GM21723 (cell line): Measurements from ENCODE around the gene RBMS1.

Experiments used
- ATAC-seq: cut with Tn5 transposase; IDR thresholded peaks from one replicate; pipeline ENCODE4 v1.9.1; 2021; ENCODE audit warnings: mild to moderate bottlenecking, moderate library complexity; ENCODE audit not compliant: unreplicated experiment

The RBMS1 gene

DNA sequence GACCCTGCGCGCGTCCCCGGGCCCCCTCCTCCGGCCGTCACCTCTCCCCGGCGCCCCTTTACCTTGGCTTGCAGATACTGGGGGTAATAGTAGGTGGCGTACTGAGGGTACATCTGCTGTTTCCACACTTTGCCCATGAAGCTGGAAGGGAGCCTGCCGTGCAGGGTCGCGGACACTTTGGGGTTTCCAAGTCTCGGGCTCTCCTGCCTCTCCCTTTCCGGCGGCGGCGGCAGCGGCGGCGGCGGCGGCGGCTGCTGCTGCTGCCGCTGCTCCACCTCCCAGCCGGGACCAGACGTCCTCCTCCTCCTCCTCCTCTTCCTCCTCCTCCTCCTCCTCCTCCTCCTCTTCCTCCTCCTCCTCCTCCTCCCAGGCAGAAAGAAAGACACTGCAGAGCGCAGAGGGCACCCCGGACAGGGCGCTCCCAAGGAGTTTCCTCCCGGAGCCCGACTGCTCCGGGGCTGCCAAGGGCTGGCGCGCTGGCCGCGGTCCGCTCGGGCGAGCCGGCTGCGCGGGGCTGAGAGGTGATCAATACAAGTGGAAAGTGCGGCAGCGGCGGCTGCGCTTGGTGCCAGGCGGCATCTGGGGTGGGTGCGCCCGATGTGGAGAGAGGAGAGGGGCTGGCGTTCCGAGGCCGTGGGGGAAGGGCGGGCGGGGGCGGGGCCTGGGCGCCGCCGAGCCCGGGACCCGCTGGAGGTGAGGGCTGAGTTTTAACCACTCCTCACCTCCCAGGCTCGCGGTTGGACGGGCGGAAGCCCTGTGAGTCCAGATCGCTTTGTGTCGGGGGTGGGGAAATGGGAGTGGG is at the start of gene RBMS1:
Gene RBMS1 (minus strand): TSS at position 581 of the 802 bp plus-strand sequence. CDS start 444 bp downstream, at position 137.
- ATAC-seq: peak; percentile 47

GRCh38 chr2:160541745-160542144 is 48.1 kb upstream of the RBMS1 start:
- no peak for ATAC-seq

DNA sequence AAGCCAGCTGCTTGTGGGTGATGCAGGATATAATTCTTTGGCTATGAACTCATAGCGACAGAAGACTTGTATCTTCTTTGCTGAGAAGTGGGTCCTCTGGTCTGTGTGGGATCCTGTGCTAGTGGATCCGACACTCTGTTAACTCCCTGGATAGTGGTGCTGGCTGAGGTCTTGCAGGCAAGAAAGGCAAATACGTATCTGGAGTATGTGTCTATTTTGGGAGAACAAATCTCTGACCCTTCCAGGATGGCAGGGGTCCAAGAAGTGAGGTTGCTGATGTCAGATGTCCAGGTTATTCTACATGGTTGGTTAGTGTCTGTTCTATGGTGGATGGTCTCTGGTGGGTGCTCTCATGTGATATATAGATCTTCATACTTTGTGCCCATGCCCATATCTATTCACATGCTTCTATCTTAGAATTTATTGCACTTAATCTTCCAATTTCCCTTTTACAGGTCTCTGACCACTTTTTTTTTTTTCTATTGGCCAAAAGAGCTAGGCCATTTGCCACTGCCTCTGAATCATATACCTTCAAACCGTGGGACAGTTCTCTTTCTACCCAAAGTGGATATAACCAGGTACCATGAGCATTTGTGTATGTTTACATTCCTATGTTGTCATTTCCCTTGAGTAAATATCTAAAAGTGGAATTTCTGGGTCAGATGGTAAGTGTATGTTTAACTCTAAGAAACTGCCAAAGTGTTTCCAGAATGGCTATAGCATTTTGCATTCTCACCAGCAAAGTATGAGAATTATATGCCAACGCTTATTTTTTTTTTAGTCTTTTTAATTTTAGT is 45.1 kb upstream of the RBMS1 start:
- no peak for ATAC-seq

GRCh38 chr2:160538115-160538514 is 44.5 kb upstream of the RBMS1 start:
- ATAC-seq: no peak

DNA sequence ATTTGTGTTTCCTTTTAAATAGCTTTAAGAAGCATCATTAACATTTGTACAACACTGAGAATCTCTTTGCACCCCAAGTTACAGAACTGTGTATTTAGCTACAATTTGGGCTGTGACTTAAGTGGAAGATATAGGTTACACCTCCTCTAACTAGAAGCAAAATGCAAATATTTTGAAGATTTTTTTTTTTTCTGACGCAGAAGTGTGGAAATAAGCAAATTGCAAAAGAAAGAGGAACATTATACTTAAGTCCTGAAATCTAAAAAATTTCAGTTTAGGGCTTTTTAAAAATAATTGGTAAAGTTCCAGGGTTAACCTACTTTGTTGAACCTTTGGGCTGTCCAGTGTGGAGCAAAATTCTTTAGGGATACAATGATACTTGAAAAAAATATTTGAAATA is 41.4 kb upstream of the RBMS1 start:
- ATAC-seq: no peak

DNA sequence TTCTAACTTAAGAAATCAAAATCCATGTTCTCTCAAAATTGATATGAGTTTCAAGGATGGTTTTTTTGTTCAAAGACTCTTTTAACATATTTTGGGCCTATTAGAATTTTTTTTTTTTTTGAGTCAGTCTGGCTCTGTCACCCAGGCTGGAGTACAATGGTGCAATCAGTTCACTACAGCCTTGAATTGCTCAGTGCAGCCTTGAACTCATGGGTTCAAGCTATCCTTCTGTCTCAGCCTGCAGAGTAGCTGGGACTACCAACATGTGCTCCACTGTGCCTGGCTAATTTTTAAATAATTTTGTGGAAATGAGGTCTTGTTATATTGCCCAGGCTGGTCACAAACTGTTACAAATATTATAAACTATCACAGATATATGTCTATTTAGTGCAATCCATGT is 40.6 kb upstream of the RBMS1 start:
- no peak for ATAC-seq

DNA sequence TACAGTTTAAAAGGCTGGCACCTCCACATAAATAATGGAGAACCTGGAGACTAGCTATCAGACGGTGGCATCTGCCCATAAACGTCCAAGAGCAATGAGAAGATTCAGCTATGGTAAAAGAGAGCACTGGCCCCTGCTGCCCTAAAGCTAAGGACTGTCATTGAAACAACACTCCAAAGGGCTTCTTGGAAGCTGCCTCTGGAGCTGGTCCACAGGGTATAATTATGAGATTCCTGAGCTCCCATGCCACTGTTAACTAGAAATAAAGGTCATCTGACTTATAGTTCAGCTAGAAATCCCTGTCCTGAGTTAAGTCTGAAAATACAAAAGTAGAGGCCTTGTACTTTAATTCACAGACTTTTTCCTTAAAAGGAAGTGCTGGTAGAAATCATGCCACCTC is 39.9 kb upstream of the RBMS1 start:
- no peak for ATAC-seq

- no peak for ATAC-seq
Observed at GRCh38 chr2:160532388-160532787, 38.8 kb upstream of the RBMS1 start.

GRCh38 chr2:160522951-160523710 is 29.5 kb upstream of the RBMS1 start:
- ATAC-seq: no peak

DNA sequence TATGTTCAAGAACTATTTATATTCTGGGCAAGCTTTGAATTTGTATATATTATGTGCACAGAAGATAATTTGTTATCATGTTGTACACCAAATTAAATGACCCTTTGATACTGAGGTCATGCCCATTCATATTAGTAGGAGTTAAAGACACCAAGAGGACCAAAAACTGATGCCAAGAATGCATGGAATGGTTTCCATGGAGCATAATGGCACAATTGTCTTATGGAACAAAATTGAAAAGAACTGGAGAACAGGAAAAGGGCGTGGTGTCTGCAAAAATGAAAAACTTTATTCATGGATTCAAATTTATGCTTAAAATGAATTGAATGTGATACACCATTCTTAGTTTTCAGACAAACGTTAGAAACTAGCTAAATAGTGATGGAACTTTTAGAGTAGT is 24.1 kb upstream of the RBMS1 start:
- no peak for ATAC-seq

GRCh38 chr2:160516547-160517365 is 23.1 kb upstream of the RBMS1 start:
- ATAC-seq: no peak

DNA sequence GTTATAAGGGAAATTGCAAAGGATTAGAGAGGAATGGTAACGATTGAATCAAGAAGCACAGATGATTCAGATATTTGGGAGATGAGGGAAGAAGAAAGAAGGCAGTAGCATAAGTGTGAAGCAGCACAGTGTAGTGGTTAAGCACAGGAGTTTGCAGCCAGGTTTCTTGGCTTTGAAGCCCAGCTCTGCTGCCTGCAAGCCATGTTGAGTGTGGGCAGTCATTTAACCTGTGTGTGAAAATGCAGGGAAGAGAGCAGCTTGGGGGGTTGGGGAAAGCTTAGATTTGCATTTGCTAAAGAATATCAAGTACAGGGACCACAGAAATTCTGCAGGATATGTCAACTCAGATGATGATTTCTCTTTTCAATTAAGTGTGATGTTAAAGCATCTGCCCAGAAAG is 21.5 kb upstream of the RBMS1 start:
- ATAC-seq: no peak

DNA sequence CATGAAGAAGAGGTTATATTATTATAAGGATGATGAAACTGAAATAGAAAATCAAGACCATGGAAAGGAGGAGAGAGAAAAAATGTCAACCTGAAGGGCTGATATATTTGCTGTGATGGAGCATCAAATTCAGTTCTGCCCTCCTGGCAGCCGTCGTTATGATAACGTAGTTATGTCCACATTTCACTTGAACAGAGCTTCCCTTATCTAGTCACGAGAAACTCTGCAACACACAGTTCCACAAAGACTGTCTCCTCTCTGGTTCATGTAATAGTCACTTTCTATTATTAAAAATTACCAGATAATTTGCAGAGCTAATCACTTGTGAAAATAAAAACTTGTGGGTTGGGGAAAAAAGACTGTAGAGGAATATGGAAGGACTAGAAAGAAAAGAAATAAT is 19.5 kb upstream of the RBMS1 start:
- ATAC-seq: no peak

DNA sequence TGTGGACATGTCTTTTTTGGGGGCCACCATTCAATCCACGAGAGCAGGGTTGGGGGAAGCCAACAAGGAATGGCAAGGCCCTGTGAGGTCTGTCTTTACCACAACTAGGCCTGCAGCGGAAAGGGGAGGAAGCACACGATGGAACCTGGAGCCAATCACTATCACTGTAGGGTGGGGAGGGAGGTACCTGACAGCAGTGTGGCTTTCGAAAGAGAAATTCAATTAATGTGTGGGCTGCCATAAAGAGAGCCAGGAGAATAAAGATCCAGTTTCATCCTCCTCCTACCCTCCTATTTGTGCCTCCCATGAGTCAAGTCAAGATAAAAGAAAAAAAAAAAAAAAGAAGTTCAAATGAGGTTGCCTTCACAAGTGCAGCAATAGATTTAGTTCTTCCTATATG is 18.9 kb upstream of the RBMS1 start:
- ATAC-seq: no peak

GRCh38 chr2:160510617-160511016 is 17.0 kb upstream of the RBMS1 start:
- no peak for ATAC-seq

DNA sequence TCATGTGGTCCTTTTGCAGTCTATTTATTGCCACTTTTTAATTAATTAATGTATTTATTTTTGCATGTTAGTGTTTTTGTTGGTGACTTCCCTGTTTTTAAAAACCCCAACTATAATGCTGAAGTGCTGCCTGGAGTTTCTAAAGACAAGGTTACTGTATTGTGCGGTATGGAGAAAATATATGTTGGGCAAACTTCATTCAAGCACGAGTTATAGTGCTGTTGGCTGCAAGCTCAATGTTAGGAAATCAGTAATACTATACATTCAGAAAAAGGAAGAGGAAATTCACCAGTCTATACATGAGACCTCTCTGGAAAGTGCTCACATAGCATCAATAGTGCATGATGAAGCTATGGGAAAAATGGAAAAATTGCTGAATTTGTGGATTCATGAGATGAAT is 15.4 kb upstream of the RBMS1 start:
- ATAC-seq: no peak

DNA sequence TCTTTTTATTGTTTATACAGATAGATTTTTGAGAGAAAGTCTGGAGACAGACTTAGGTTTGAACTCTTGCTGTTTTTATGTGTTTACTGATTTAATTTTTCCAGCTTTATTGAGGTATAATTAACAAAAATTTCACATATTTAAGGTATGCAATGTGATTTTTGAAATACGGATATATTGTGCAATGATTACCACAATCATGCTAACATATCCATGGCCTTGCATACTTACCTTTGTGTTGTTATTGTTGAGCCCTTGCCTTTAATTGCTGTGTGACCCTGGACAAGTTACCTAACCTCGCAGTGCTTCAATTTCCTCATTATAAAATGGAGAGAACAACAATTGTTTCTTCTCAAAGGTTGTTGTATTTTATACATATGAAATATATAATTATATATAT is 13.9 kb upstream of the RBMS1 start:
- ATAC-seq: no peak

DNA sequence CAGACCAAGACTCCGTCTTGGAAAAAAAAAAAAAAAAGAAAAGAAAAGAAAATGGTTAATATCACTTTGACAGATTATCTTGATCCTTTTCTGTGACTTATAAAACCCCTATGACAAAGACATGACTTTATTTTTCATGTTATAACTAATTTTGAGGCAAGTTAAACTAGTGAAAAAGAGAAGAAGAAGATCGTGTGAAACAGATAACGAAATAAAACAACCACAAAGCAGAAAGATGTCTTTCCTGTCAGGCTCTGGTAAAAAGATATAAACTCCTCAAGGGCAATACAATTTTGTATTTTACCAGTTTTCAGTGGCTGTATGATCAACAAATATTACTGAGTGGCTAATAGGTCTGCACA is 13.4 kb upstream of the RBMS1 start:
- ATAC-seq: no peak

DNA sequence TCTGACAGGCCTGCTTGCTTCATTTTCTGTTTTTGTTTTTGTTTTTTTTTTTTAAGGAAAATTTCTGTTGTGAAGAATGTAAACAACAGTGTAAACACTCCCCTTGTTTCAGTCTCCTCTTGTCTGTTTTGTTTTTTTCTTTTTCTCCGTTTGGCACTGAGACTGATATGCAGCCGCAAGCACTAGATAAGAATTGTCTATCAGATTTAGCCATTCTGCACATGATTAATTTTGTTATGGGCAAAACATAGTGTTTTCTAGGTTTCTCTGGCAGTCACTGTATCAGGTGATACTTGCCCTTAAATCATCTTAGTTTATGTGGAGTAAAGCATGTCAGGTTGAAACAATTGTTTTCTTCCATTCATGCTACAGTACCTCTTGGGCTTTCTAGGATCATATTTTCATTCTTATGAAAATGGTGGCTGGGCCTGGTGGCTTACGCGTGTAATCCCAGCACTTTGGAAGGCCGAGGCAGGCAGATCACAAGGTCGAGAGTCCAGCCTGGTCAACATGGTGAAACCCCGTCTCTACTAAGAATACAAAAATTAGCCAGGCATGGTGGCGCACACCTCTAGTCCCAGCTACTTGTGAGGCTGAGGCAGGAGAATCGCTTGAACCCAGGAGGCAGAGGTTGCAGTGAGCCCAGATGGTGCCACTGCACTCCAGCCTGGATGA is 12.9 kb upstream of the RBMS1 start:
- no peak for ATAC-seq

GRCh38 chr2:160505256-160505655 is 11.6 kb upstream of the RBMS1 start:
- ATAC-seq: no peak
